ENCODE measurements around the gene DDX5. TPM values are rescaled to one million over a fixed set of nuclear protein-coding genes. Genes with fewer than 3 reads are reported as not detected.
"Not testable (repeated sequence)": the region's sequence is repeated elsewhere in the genome, so short reads cannot be mapped to it uniquely, and the experiment has no call there.

DDX5 gene
- total and polyA plus RNA-seq, 2 experiments from 2014 or later, result 241 to 643 TPM

DNA sequence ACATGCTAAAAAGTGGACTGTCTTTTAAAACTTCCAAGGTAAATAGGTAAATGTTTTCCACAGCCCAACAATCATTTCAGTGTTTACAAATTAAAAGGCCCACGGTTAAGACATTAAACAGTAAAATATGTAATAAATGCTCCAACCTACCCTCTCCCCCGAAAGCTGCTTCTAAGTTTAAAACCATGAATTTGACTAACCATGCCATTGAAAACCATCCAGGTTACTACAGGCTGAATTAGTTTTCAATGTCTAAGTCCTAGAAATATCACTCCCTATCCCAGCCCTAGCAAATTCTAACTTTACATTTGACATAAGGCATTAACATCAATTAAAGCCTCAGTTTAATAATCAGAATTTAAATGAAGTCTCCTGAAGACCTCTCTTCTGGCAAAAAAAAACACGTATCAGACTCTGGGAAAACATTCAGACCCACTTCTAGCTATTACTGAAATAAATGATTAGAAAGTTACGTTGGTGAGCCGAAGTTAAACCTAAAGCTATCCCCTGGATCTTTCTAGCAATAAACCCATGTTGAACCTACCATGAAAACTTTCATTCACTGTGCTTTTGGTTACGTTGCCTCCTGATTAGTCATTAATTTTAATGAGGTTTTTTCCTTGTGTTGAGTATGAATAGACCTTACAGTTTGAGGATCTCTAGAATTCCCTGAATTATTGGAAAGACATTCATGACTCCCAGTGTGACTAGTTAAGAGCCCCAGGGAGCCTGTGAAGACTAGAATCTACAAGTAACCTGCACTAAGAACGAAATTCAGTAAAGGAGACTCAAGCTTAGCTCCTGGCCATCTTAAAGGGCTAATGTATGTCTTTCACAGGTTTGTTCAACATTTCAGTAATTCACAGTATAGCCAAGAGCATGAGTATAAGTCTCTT, 7.5 kb downstream of the DDX5 start:
- Histone ChIP-seq H3K36me3 (ENCODE audit: low read depth) (peaks cover 60% of the 10 kb centered on the region), H3K4me1 (ENCODE audit: insufficient read depth) (peaks cover 80% of the 10 kb centered on the region), H4K20me1 (ENCODE audit: insufficient read depth) (peaks cover 28% of the 10 kb centered on the region; the same call in 1 of the 2 replicates), H3F3A (ENCODE audit: insufficient read depth) (peaks cover 65% of the 10 kb centered on the region), H3K9ac (peak overlapping the region; percentile 77), H3K9me2 (ENCODE audit: insufficient read depth) (no peaks in the 10 kb centered on the region), H3K27me3 (replicated peaks; ENCODE audit: insufficient read depth) (no peaks in the 10 kb centered on the region), H3K27ac (peak overlapping the region; percentile 86), H3K4me3 (peak overlapping the region; percentile 87; the same call in 1 of the 2 replicates), H3K9me3 (ENCODE audit: low read depth) (no peaks in the 10 kb centered on the region), H3K79me2 (ENCODE audit: insufficient read depth) (peaks cover 82% of the 10 kb centered on the region), H2AFZ (no peak overlapping the region), H3K4me2 (ENCODE audit: unreplicated experiment) (peak overlapping the region; percentile 29)
- TF ChIP-seq EZH2 (IDR thresholded peaks at IDR 0.05; ENCODE audit: insufficient read depth, poor library complexity, severe bottlenecking) (no peak), EZH2phosphoT487 (IDR thresholded peaks at IDR 0.05; ENCODE audit: insufficient read depth, low read depth) (no peak)
- 44 to 46% methylated on average over 7 of the region's 7 CpGs for WGBS, 2 experiments (ENCODE audit: low coverage in 1 of 2, low lambda C conversion rate in 2 of 2, missing lambda C conversion rate in 2 of 2)
- in situ Hi-C loops (cut with MboI), result no loop called here
- peak; percentile 43 for DNase-seq

GRCh38 chr17:64497565-64498035, 8.5 kb downstream of the DDX5 start:
- H3K9ac ChIP-seq, result peak overlapping the region; percentile 77
- peaks cover 50% of the 10 kb centered on the region for H3K36me3 ChIP-seq (ENCODE audit: low read depth)
- no peak for TF ChIP-seq EZH2phosphoT487 (IDR thresholded peaks at IDR 0.05; ENCODE audit: insufficient read depth, low read depth)
- in situ Hi-C loops (cut with MboI), result no loop called here
- H3K27me3 ChIP-seq (replicated peaks; ENCODE audit: insufficient read depth), result no peaks in the 10 kb centered on the region
- H3K9me2 ChIP-seq (ENCODE audit: insufficient read depth), result no peaks in the 10 kb centered on the region
- H3K9me3 ChIP-seq (ENCODE audit: low read depth), result no peaks in the 10 kb centered on the region
- no peak overlapping the region for H2AFZ ChIP-seq
- no peak for DNase-seq
- peaks cover 71% of the 10 kb centered on the region for H3K4me1 ChIP-seq (ENCODE audit: insufficient read depth)
- peaks cover 55% of the 10 kb centered on the region for H3F3A ChIP-seq (ENCODE audit: insufficient read depth)
- peak overlapping the region; percentile 86 for H3K27ac ChIP-seq
- H3K4me2 ChIP-seq (ENCODE audit: unreplicated experiment), result peak overlapping the region; percentile 80
- peaks cover 76% of the 10 kb centered on the region for H3K79me2 ChIP-seq (ENCODE audit: insufficient read depth)
- peak overlapping the region; percentile 87 for H3K4me3 ChIP-seq
- WGBS, 2 experiments (ENCODE audit: low coverage in 1 of 2, low lambda C conversion rate in 2 of 2, missing lambda C conversion rate in 2 of 2), result 46 to 51% methylated on average over 4 of the region's 4 CpGs
- peaks cover 18% of the 10 kb centered on the region; the same call in 1 of the 2 replicates for H4K20me1 ChIP-seq (ENCODE audit: insufficient read depth)

DNA sequence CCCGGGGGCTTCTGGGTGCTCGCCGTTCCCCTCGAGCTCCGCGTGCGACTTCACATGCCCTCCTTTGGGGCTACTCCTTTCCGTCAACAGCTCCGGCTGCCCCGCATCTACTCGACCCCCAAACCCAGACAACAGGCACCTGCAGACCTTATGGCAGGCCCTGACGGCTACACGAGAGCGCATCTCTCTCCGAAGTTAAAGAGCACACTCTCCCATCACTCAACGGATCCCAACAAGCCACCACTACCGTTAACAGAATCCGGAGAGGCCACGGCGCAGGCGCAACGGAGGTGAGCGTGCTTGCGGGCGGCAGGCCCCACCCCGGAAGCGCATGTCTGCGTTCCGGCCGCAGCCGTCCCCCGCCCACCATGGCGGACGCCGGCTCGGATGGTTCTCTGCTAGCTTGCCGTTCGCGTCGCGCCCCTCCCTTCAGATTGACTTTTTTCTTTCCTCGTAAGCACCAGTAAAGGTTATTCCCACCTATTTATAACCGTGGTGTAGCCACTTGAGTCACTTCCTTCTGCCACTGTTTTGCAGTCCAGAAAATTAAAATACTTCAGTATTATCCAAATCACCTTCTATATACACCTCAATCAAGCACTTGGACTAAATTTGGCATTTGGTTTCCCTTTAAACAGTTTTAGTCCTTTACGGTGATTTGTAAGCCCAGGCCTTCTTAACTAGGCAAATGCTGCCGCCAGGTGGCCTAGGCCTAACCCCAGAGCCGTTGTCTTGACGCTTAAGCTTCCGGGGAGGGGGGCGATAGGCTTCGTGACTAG, 9.1 kb downstream of the DDX5 start, which contains the start of gene POLG2:
Gene POLG2, minus strand, starts transcription at position 269 of the 779 bp plus-strand sequence. Its CDS starts 86 bp downstream, at position 183.
- Histone ChIP-seq H3K9ac (peak within 1 kb of the TSS; percentile 77), H2AFZ (peak within 1 kb of the TSS; percentile 83), H3K27ac (peak within 1 kb of the TSS; percentile 86), H3K4me3 (peak within 1 kb of the TSS; percentile 87), H3K4me2 (ENCODE audit: unreplicated experiment) (peak within 1 kb of the TSS; percentile 80), H3K36me3 (ENCODE audit: low read depth) (peaks cover 44% of the 10 kb centered on the region), H3K9me2 (ENCODE audit: insufficient read depth) (no peaks in the 10 kb centered on the region), H3K79me2 (ENCODE audit: insufficient read depth) (peaks cover 70% of the 10 kb centered on the region), H3K9me3 (ENCODE audit: low read depth) (no peaks in the 10 kb centered on the region), H3F3A (ENCODE audit: insufficient read depth) (peaks cover 53% of the 10 kb centered on the region), H3K27me3 (replicated peaks; ENCODE audit: insufficient read depth) (no peaks in the 10 kb centered on the region), H4K20me1 (ENCODE audit: insufficient read depth) (peaks cover 13% of the 10 kb centered on the region; the same call in 1 of the 2 replicates), H3K4me1 (ENCODE audit: insufficient read depth) (peaks cover 64% of the 10 kb centered on the region)
- TF ChIP-seq EZH2phosphoT487 (IDR thresholded peaks at IDR 0.05; ENCODE audit: insufficient read depth, low read depth) (no peak), EZH2 (IDR thresholded peaks at IDR 0.05; ENCODE audit: insufficient read depth, poor library complexity, severe bottlenecking) (no peak)
- peak; percentile 97 for DNase-seq
- in situ Hi-C loops (cut with MboI), result no loop called here
- WGBS, 2 experiments (ENCODE audit: low coverage in 1 of 2, low lambda C conversion rate in 2 of 2, missing lambda C conversion rate in 2 of 2), result 1 to 2% methylated on average over 50 of the region's 50 CpGs

DNA sequence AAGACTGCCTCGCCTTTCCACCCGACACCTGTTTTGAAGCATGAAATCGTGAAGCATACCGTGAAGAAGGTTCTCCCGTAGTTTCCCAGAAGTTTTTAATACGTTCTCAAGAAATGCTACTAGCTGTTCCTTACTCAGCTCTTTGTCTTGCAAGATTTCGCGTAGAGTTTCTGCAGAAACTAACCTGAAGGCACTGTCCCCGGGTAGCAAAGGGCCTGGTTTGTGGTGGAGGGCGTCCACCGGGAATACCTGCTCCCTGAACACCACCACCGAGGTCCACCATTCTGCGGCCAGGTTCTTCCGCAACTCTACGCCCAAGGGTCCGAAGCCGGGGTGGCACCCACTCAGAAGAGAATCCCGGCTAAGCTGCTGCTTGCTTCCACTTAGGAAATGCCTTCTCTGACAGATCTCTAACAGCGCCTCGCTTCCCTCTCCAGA, 9.7 kb downstream of the DDX5 start:
- DNase-seq, result peak; percentile 71
- Histone ChIP-seq H3K4me2 (ENCODE audit: unreplicated experiment) (peak overlapping the region; percentile 80), H4K20me1 (ENCODE audit: insufficient read depth) (peaks cover 13% of the 10 kb centered on the region; the same call in 1 of the 2 replicates), H3K27me3 (replicated peaks; ENCODE audit: insufficient read depth) (no peaks in the 10 kb centered on the region), H3K27ac (peak overlapping the region; percentile 86), H3K79me2 (ENCODE audit: insufficient read depth) (peaks cover 64% of the 10 kb centered on the region), H3F3A (ENCODE audit: insufficient read depth) (peaks cover 50% of the 10 kb centered on the region), H3K4me3 (peak overlapping the region; percentile 87), H3K9me2 (ENCODE audit: insufficient read depth) (no peaks in the 10 kb centered on the region), H3K36me3 (ENCODE audit: low read depth) (peaks cover 38% of the 10 kb centered on the region), H3K4me1 (ENCODE audit: insufficient read depth) (peaks cover 58% of the 10 kb centered on the region), H2AFZ (peak overlapping the region; percentile 83), H3K9ac (peak overlapping the region; percentile 77), H3K9me3 (ENCODE audit: low read depth) (no peaks in the 10 kb centered on the region)
- TF ChIP-seq EZH2 (IDR thresholded peaks at IDR 0.05; ENCODE audit: insufficient read depth, poor library complexity, severe bottlenecking) (no peak), EZH2phosphoT487 (IDR thresholded peaks at IDR 0.05; ENCODE audit: insufficient read depth, low read depth) (no peak)
- 1 to 3% methylated on average over 20 of the region's 20 CpGs for WGBS, 2 experiments (ENCODE audit: low coverage in 1 of 2, low lambda C conversion rate in 2 of 2, missing lambda C conversion rate in 2 of 2)
- in situ Hi-C loops (cut with MboI), result no loop called here

GRCh38 chr17:64495300-64495699, 10.8 kb downstream of the DDX5 start:
- in situ Hi-C loops (cut with MboI); H3K27ac ChIP-seq; H3K9me3 ChIP-seq (ENCODE audit: low read depth); H3K9ac ChIP-seq; H2AFZ ChIP-seq; H3K9me2 ChIP-seq (ENCODE audit: insufficient read depth); H3K27me3 ChIP-seq (replicated peaks; ENCODE audit: insufficient read depth); DNase-seq: not testable (repeated sequence)
- peaks cover 33% of the 10 kb centered on the region for H3K36me3 ChIP-seq (ENCODE audit: low read depth)
- peak overlapping the region; percentile 80 for H3K4me2 ChIP-seq (ENCODE audit: unreplicated experiment)
- H3K4me1 ChIP-seq (ENCODE audit: insufficient read depth), result peaks cover 48% of the 10 kb centered on the region
- peaks cover 12% of the 10 kb centered on the region; the same call in 1 of the 2 replicates for H4K20me1 ChIP-seq (ENCODE audit: insufficient read depth)
- WGBS, 2 experiments (ENCODE audit: low coverage in 1 of 2, low lambda C conversion rate in 2 of 2, missing lambda C conversion rate in 2 of 2), result 80 to 81% methylated on average over 5 of the region's 5 CpGs
- peak overlapping the region; percentile 87 for H3K4me3 ChIP-seq
- peaks cover 53% of the 10 kb centered on the region for H3K79me2 ChIP-seq (ENCODE audit: insufficient read depth)
- peaks cover 39% of the 10 kb centered on the region for H3F3A ChIP-seq (ENCODE audit: insufficient read depth)

Data from GM23248 (cell line).